Skeletal muscle satellite cell (primary cell): ENCODE data around the gene KRCC1. TPM values are rescaled to one million over a fixed set of nuclear protein-coding genes. Genes with fewer than 3 reads are reported as not detected.
"Not testable (repeated sequence)": the region's sequence is repeated elsewhere in the genome, so short reads cannot be mapped to it uniquely, and the experiment has no call there.

ENCODE experiments used
- H3K27me3 ChIP-seq: 2 replicates; pipeline ENCODE4 v1.7.0; 2013; ENCODE audit warnings: low read length; ENCODE audit not compliant: control insufficient read depth, insufficient read depth
- H3K36me3 ChIP-seq: 2 replicates; pipeline ENCODE4 v1.7.0; 2013; ENCODE audit warnings: mild to moderate bottlenecking, control low read depth, low read length; ENCODE audit not compliant: insufficient read depth
- H3K4me1 ChIP-seq: 2 replicates; pipeline ENCODE4 v1.7.0; 2013; ENCODE audit warnings: low read length; ENCODE audit not compliant: control insufficient read depth, insufficient read depth
- H3K4me2 ChIP-seq: 2 replicates; pipeline ENCODE4 v1.7.0; 2013; ENCODE audit warnings: mild to moderate bottlenecking, low read length
- H3K4me3 ChIP-seq: 2 replicates; pipeline ENCODE4 v1.7.0; 2013; ENCODE audit warnings: low read length
- H3K9ac ChIP-seq: 2 replicates; pipeline ENCODE4 v1.7.0; 2013; ENCODE audit warnings: mild to moderate bottlenecking, low read depth, low read length, moderate library complexity
- H3K9me3 ChIP-seq: replicated peaks from 2 replicates; pipeline ENCODE4 v1.7.0; 2013; ENCODE audit warnings: mild to moderate bottlenecking, control low read depth, low read length
- small RNA-seq: library from RNA; depleted of rRNA; stranded (forward); fragments of <200 nt; gene quantifications from one replicate; pipeline ENCODE3, GENCODE V24; 2012

KRCC1 gene

DNA sequence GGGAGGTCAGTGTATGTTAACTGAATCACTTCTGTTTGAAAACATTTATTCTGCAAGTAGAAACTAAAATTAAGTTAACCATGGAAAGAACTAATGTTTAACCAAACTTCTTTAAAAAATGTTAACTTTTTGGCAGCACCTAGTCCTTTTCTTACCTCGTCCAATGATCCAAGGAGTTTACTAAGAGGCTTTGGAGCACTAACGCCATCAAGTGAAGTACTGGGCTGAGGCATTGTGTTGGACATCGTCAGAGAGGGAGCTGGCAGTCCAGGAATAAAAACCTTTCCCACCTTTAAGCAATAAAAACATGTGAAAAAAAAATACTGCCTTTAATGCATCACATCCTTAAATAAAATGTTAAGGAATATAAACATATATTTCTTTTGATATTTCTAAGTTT, 63.0 kb downstream of the KRCC1 start:
- H3K27me3 ChIP-seq, H3K9me3 ChIP-seq, H3K36me3 ChIP-seq, H3K4me1 ChIP-seq, H3K4me2 ChIP-seq, H3K9ac ChIP-seq, H3K4me3 ChIP-seq: not testable (repeated sequence)

DNA sequence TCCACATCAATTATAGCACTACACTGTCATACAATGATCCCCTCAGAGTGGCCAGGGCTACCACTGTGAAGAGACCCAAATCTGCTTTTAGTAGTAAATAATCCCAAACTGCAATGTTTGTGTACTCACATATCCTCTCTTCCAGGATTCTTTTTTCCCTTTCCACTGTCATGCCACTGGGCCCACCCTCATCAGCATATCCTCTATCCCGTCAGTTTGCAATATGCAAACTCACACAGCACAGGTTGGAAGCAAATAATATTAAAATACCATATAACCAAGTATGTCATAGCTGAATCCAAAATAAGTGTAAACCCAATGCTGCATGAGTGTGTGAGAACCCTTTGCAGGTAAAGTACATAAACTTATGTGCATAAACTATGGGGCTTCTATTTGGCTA, 68.1 kb downstream of the KRCC1 start:
- not testable (repeated sequence) for H3K4me3 ChIP-seq, H3K4me2 ChIP-seq, H3K36me3 ChIP-seq, H3K4me1 ChIP-seq, H3K9me3 ChIP-seq, H3K9ac ChIP-seq, H3K27me3 ChIP-seq

DNA sequence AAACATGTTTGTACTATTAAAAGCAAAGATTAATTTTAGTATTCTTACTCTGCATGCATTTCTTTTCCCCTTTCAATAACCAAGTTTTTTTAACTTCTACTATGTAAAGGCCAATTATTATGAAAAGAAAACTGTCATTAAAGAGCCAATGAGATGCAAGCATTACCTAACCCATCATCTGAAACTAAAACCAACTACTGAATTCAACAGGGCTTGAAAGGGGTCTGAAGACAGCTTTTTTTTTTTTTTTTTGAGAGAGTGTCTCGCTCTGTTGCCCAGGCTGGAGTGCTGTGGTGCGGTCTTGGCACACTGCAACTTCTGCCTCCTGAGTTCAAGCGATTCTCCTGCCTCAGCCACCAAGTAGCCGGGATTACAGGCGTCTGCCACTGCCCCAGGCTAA, 69.7 kb downstream of the KRCC1 start:
- H3K9me3 ChIP-seq, H3K4me1 ChIP-seq, H3K9ac ChIP-seq, H3K4me3 ChIP-seq, H3K27me3 ChIP-seq, H3K4me2 ChIP-seq, H3K36me3 ChIP-seq: not testable (repeated sequence)

DNA sequence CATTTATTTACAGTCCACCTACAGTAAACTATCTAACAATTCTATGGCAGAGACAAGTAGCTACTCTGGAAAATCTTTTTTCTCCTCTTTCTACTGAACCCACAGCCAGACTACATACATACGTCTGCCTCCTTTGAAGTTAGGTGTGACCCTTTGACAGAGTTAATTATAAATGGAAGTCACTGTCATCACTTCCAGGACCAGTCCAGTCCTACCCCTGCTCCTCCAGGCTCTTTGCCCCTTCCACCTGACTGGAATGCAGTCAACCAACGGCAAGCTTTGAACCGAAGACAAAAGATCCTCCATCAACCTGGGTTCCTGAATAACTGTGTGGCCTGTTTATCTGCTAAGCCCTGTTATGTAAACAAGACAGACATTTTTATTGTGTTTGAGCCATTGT, 74.4 kb downstream of the KRCC1 start:
- not testable (repeated sequence) for H3K9ac ChIP-seq, H3K9me3 ChIP-seq, H3K4me2 ChIP-seq, H3K4me3 ChIP-seq, H3K36me3 ChIP-seq, H3K27me3 ChIP-seq, H3K4me1 ChIP-seq

Small RNA genes lying within 50 kb of the gene (small RNA-seq; reads per million reads assigned to genes)
- gene MIR4780 (not detected), gene RNU2-63P (142 reads per million, percentile 97 among the genes with 10 or more reads in this experiment)
